NCI-H1417 (cell line): ENCODE data around the gene SEC16A.
A peak's percentile ranks its signal among the peaks of the same experiment; 100 is the strongest.
"Not testable (repeated sequence)": the region's sequence is repeated elsewhere in the genome, so short reads cannot be mapped to it uniquely, and the experiment has no call there.

Experiments used
- DNase-seq, 3 experiments: peaks; one replicate each; lab custom pipeline; 2025; lab: John Stamatoyannopoulos, UW

SEC16A gene

GRCh38 chr9:136422876-136423275 is 60.0 kb downstream of the SEC16A start:
- DNase-seq: no peak

GRCh38 chr9:136421791-136422190 is 61.0 kb downstream of the SEC16A start:
- DNase-seq: no peak

GRCh38 chr9:136419092-136419420 is 63.8 kb downstream of the SEC16A start:
- no peak for DNase-seq

- no peak for DNase-seq
Observed at GRCh38 chr9:136418182-136419091, 64.4 kb downstream of the SEC16A start.

GRCh38 chr9:136416914-136417313 is 65.9 kb downstream of the SEC16A start:
- no peak for DNase-seq

- no peak for DNase-seq
Observed at GRCh38 chr9:136416427-136416826, 66.4 kb downstream of the SEC16A start.

- no peak for DNase-seq
Observed at GRCh38 chr9:136412962-136413361, 69.9 kb downstream of the SEC16A start.

- no peak for DNase-seq
Observed at GRCh38 chr9:136411378-136411777, 71.5 kb downstream of the SEC16A start.

- DNase-seq: peak; percentile 77 to 93 (median 84)
Observed at GRCh38 chr9:136410500-136411287, 72.1 kb downstream of the SEC16A start, which contains the start of the genes ENTR1 and PMPCA. TSS of gene ENTR1 (minus strand) at chr9:136410614. CDS start at chr9:136410397, 217 bp downstream. TSS of gene PMPCA (plus strand) at chr9:136410658. CDS start at chr9:136410669, 11 bp downstream.

GRCh38 chr9:136409557-136410455 is 73.0 kb downstream of the SEC16A start:
- DNase-seq: peak in 2 of 3 experiments; percentile 46 to 55

- DNase-seq: no peak
Observed at GRCh38 chr9:136407911-136408310, 74.9 kb downstream of the SEC16A start.

- DNase-seq: not testable (repeated sequence)
Observed at GRCh38 chr9:136407061-136407460, 75.8 kb downstream of the SEC16A start.

GRCh38 chr9:136405904-136406303 is 76.9 kb downstream of the SEC16A start:
- not testable (repeated sequence) for DNase-seq

- DNase-seq: no peak
Observed at GRCh38 chr9:136405481-136405880, 77.4 kb downstream of the SEC16A start.

GRCh38 chr9:136404801-136405136 is 78.1 kb downstream of the SEC16A start:
- no peak for DNase-seq

- no peak for DNase-seq
Observed at GRCh38 chr9:136403915-136404800, 78.7 kb downstream of the SEC16A start.

GRCh38 chr9:136403538-136403914 is 79.3 kb downstream of the SEC16A start:
- DNase-seq: no peak

- DNase-seq: no peak
Observed at GRCh38 chr9:136402067-136402466, 80.8 kb downstream of the SEC16A start.

GRCh38 chr9:136401173-136401922 is 81.5 kb downstream of the SEC16A start:
- DNase-seq: no peak
